Osteocyte (in vitro differentiated cells): ENCODE data around the gene AGFG1. TPM values are rescaled to one million over a fixed set of nuclear protein-coding genes. Genes with fewer than 3 reads are reported as not detected.

Experiments used
- DNase-seq: peaks from one replicate; pipeline ENCODE4 v3.0.0; 2021; ENCODE audit warnings: mixed read lengths; ENCODE audit not compliant: unreplicated experiment; ENCODE audit errors: extremely low spot score
- H3K27ac Mint-ChIP-seq: one replicate; pipeline ENCODE4 v1.8.0; 2021; ENCODE audit warnings: mild to moderate bottlenecking, mixed read lengths; ENCODE audit not compliant: unreplicated experiment
- H3K27me3 Mint-ChIP-seq: one replicate; pipeline ENCODE4 v1.8.0; 2021; ENCODE audit warnings: mixed read lengths; ENCODE audit not compliant: unreplicated experiment
- H3K36me3 Mint-ChIP-seq: one replicate; pipeline ENCODE4 v1.8.0; 2021; ENCODE audit warnings: mixed read lengths; ENCODE audit not compliant: unreplicated experiment
- H3K4me1 Mint-ChIP-seq: one replicate; pipeline ENCODE4 v1.8.0; 2021; ENCODE audit warnings: mixed read lengths; ENCODE audit not compliant: unreplicated experiment
- H3K4me3 Mint-ChIP-seq: one replicate; pipeline ENCODE4 v1.8.0; 2021; ENCODE audit warnings: mild to moderate bottlenecking, moderate library complexity, mixed read lengths; ENCODE audit not compliant: unreplicated experiment
- H3K9me3 Mint-ChIP-seq: one replicate; pipeline ENCODE4 v1.8.0; 2021; ENCODE audit warnings: mixed read lengths; ENCODE audit not compliant: unreplicated experiment
- total RNA-seq: library from RNA; stranded (reverse); gene quantifications from 2 replicates; pipeline ENCODE4 v1.2.1, GENCODE V29; 2021
- TF ChIP-seq, protein P1 (sequence below): fragments of 200-600 bp; sonication (generic); IDR thresholded peaks from 2 replicates; pipeline ENCODE4 v1.5.0; 2021; ENCODE audit warnings: antibody characterized with exemption, mild to moderate bottlenecking, moderate library complexity

The AGFG1 gene
- total RNA-seq, 1 donor from 2014 or later, result 55.1 TPM

DNA sequence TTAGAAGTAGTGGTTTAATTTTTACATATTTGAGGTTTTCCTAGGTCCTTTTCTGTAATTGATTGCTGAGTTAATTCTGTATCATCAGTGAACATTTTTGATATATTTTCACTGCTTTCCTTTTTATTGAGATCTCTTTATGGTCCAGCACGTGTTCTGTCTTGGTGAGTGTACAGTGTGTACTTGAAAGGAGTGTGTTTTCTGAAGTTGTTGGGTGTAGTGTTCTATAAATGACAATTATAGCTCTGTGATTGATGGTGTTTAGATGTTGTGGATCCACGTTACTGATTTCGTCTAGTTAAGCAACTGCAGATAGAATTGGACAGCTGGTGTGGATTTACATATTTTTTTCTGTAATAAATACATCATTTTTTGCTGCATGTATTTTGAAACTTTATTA is 32.7 kb downstream of the AGFG1 start:
- Mint-ChIP-seq H3K4me1 (peaks cover 26% of the 10 kb centered on the region), H3K9me3 (no peaks in the 10 kb centered on the region), H3K4me3 (no peak overlapping the region), H3K27ac (no peak overlapping the region), H3K36me3 (peaks cover 13% of the 10 kb centered on the region), H3K27me3 (no peaks in the 10 kb centered on the region)
- TF ChIP-seq, protein P1, sequence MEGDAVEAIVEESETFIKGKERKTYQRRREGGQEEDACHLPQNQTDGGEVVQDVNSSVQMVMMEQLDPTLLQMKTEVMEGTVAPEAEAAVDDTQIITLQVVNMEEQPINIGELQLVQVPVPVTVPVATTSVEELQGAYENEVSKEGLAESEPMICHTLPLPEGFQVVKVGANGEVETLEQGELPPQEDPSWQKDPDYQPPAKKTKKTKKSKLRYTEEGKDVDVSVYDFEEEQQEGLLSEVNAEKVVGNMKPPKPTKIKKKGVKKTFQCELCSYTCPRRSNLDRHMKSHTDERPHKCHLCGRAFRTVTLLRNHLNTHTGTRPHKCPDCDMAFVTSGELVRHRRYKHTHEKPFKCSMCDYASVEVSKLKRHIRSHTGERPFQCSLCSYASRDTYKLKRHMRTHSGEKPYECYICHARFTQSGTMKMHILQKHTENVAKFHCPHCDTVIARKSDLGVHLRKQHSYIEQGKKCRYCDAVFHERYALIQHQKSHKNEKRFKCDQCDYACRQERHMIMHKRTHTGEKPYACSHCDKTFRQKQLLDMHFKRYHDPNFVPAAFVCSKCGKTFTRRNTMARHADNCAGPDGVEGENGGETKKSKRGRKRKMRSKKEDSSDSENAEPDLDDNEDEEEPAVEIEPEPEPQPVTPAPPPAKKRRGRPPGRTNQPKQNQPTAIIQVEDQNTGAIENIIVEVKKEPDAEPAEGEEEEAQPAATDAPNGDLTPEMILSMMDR, result no peak
- DNase-seq, result no peak

DNA sequence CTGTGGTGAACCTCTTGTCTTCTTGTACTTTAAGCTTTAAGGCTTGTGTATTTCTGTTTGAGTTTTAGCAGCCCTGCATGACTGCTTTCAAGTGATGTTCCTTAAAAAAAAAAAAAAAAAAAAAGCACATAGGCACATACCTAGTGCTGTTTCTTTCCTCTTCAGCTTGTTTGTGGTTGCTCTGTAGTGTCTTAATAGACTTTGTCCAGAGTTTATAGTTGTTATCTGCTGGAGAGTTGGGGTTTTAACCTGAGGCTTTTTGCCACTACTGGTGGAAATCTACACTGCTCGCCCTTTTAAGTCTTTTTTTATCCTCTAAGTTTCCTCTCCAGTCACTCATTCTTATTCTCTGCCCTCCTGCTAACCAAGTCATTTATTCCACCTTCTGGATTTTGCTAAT is 34.5 kb downstream of the AGFG1 start:
- no peak for DNase-seq
- Mint-ChIP-seq H3K4me1 (peaks cover 40% of the 10 kb centered on the region), H3K9me3 (no peaks in the 10 kb centered on the region), H3K27me3 (no peaks in the 10 kb centered on the region), H3K27ac (peak overlapping the region; percentile 7), H3K4me3 (no peak overlapping the region), H3K36me3 (peaks cover 13% of the 10 kb centered on the region)
- TF ChIP-seq, protein P1, result no peak

DNA sequence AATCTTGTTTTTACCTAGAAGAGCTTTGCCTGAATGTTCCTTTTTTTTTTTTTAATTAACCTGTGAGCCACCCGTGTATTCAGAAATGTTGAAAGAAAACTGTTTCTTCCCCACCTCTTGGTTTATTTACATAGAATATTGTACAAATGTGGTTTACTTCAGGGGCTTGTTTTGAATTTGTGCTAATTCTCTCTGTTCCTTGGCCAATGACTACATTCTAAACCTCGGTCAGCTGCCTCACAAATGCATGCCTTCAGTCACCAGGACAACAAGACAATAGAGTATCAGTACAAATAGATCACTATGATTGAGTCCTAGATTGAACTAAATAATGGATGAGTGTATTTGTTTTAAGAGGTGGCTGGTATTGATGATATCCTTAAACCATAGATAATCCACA is 36.0 kb downstream of the AGFG1 start:
- Mint-ChIP-seq H3K9me3 (no peaks in the 10 kb centered on the region), H3K4me3 (no peak overlapping the region), H3K4me1 (peaks cover 44% of the 10 kb centered on the region), H3K36me3 (peaks cover 1% of the 10 kb centered on the region), H3K27ac (no peak overlapping the region), H3K27me3 (no peaks in the 10 kb centered on the region)
- TF ChIP-seq, protein P1, result no peak
- no peak for DNase-seq

DNA sequence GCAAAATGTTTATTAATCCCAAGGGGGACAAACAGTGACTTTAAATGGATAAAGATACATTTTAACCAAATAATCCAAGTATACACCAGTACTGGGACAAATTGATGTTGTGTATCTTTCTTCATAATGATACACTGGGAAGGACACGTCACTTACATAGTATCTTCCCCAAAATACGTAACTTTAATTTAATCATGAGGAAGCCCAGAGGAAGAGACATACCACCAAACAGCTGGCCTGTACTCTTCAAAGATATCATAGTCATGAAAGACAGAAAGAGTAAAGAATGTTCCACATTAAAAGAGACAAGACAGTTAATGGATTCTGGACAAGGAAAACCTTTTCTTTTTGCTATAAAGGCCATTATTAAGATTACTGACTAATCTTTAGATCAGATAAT is 37.1 kb downstream of the AGFG1 start:
- H3K27me3 Mint-ChIP-seq, result no peaks in the 10 kb centered on the region
- DNase-seq, result no peak
- no peak overlapping the region for H3K27ac Mint-ChIP-seq
- H3K36me3 Mint-ChIP-seq, result peaks cover 1% of the 10 kb centered on the region
- no peak overlapping the region for H3K4me3 Mint-ChIP-seq
- H3K4me1 Mint-ChIP-seq, result peaks cover 39% of the 10 kb centered on the region
- TF ChIP-seq, protein P1, result no peak
- no peaks in the 10 kb centered on the region for H3K9me3 Mint-ChIP-seq

DNA sequence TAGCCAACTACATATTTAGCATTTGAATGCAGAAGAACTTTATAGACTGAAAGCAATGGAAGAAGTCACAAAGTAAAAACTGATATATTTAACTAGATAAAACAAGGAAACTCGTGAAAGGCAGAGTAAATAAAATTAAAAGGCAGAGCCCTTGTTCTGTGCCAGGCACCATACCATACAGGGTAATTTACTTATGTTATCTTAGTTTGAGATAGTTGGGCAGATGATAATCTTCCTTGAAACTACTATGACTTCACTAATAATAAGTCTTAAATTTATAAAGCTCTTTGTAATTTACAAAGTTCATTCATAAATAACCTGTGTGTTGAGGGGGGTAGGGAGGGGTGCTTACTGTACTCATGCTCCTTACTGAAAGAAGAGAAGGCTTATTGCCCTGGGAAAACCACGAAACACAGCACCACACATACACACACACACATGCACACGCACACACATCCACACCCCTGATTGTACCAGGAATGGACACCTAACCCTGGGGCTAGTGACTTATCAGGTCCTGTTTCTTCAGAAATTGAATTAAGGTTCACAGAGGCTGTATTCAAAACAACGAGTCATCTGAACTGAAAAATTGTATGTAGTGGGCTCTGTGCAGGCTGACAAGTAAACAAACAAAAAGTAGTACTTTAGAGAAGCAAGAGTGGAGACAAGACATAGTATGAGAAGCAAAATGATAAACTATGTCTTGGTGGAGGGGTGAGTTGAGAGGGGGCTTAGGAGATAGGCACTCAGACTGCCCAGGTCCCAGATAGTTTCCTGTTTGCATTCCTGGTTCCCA is 38.1 kb downstream of the AGFG1 start:
- DNase-seq, result no peak
- Mint-ChIP-seq H3K4me1 (peaks cover 38% of the 10 kb centered on the region), H3K27me3 (no peaks in the 10 kb centered on the region)

More for the DNA sequence above, 38.1 kb downstream of the AGFG1 start:
- Mint-ChIP-seq H3K36me3 (peaks cover 1% of the 10 kb centered on the region), H3K9me3 (no peaks in the 10 kb centered on the region), H3K4me3 (no peak overlapping the region), H3K27ac (peak overlapping the region; percentile 27)
- TF ChIP-seq, protein P1, result no peak
